SKM-1 treated with dmso at 0.1 percent for 144 hours (cell line): ENCODE data around the gene THRB.
A peak's percentile ranks its signal among the peaks of the same experiment; 100 is the strongest.
"Not testable (repeated sequence)": the region's sequence is repeated elsewhere in the genome, so short reads cannot be mapped to it uniquely, and the experiment has no call there.

Experiments used
- DNase-seq: peaks from one replicate; lab custom pipeline; 2025; ENCODE audit not compliant: unreplicated experiment; lab: John Stamatoyannopoulos, UW

The THRB gene

GRCh38 chr3:24120434-24120833 is 374.2 kb downstream of the THRB start:
- no peak for DNase-seq

DNA sequence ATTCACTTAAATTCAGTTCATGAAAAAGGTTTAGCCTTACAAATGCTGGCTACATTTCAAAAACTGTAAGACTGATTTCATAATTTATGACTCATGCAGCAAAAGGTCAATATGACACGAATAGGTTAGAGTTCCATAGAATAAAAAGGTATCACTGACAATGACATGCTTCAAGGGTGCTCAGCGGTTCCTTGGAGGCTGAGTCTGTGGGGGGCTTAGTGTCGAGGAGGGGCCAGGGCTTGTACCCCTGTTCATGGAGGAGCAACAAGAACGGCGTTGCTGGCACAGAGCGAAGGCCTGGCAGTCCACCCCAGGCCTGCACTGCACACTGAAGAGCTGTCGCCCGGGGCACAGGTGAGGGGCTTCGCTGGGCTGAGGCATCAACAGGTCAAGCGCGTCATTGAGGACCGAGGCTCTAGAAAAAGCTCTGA is 375.3 kb downstream of the THRB start:
- no peak for DNase-seq

GRCh38 chr3:24117508-24117907 is 377.1 kb downstream of the THRB start:
- DNase-seq: no peak

DNA sequence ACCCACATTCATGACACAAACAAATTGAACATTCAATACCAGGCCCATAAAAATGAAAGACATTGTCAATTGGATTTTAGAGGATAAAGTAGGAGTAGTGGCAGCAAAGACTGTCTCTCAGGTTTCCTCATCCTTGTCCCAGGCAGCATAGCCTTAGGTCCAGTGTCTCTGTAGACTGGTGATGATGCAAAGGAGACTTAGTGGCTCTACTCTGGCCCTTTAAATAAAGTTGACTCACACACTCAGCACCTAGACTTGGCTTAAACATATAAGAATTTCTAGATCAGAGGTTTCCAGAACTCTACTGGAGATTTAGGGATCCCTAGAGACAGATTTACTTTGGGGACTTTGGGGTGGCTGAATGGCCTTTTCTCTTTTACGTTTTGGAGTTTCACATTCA is 382.9 kb downstream of the THRB start:
- DNase-seq: no peak

- DNase-seq: no peak
Measured at GRCh38 chr3:24110051-24110450, 384.6 kb downstream of the THRB start.

DNA sequence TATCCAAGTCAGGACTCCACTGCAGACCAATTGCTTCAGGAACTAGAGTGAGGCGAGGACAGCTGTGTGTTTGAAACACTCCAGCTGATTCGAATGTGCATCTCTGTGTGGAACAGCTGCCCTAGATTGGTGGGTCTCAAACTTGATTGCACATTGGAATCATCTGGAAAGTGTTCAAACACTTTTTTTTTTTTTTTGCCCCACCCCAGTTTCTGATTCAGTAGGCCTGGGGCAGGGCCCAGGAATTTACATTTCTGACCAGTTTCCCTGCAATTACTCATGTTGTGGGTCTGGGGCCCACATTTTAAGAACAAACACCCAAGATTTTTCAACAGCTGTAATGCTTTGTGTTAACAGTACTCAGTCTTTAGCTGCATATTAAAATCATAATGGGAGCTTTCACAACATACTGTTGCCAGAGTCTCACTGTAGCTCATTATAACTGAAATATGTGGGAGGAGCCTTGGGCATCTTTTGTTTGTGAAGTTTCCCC is 392.9 kb downstream of the THRB start:
- DNase-seq: no peak

- DNase-seq: no peak
Measured at GRCh38 chr3:24100696-24101402, 393.8 kb downstream of the THRB start.

- no peak for DNase-seq
Measured at GRCh38 chr3:24096695-24097290, 397.9 kb downstream of the THRB start.

DNA sequence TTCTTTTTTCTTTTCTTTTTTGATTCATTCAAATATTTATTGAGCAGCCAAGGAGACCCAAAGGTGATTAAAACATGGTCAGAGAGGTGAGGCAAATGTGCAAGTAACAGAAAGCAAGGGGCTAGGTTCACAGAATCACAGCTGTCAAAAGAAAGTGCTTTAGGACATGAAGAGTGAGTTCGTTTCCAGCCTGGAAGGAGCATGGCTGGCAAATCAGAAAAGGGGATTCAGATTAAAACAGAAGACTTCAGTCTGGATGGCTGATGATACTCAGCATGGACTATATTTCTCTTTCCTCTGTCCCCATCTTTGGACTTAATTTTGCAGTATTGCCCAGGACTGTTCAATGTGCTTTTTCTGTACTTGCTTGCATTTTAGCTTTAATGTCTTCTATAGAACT is 398.4 kb downstream of the THRB start:
- DNase-seq: no peak

DNA sequence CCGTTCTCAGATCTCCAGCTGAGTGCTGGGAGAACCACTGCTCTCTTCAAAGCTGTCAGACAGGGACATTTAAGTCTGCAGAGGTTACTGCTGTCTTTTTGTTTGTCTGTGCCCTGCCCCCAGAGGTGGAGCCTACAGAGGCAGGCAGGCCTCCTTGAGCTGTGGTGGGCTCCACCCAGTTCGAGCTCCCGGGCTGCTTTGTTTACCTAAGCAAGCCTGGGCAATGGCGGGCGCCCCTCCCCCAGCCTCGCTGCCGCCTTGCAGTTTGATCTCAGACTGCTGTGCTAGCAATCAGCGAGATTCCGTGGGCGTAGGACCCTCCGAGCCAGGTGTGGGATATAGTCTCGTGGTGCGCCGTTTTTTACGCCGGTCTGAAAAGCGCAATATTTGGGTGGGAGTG is 399.8 kb downstream of the THRB start:
- not testable (repeated sequence) for DNase-seq

- peak; percentile 11 for DNase-seq
Measured at GRCh38 chr3:24088782-24089181, 405.9 kb downstream of the THRB start.

GRCh38 chr3:24087469-24087868 is 407.2 kb downstream of the THRB start:
- no peak for DNase-seq

DNA sequence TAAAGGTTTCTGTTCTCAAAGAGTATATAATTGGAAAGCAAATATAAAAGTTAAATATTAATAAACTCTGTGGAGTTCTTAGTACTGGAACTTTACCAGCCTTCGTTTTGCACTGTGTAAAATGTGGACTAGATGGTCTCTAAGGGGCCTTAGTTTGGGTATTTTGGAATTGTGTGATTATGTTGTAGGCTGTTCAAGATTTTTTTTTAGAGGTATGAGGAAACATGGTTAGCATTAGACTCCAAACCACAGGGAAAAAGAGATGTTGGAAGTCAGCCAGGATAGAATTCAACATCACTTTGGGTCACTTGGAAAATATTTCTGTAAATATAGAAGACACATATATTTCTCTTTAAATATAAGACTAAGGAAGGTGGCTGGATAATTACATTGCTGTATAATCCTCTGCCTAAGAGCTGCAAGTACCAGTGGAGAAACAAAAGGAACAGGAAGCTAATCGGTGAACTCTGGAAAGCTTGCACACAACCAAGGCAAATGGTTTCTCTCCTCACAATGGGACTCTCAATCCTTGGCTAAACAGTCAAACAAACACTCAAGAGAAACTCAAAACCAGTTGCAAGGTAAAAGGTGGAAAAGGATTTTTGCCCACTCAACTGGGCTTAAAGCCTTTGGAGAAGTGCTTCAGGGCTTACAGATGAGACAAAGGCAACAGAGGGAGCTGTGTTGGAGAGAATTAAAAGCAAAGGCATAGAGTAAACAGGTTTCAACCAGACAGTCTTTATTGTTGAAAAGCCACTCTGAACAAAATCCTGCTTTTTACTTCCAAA is 407.8 kb downstream of the THRB start:
- DNase-seq: no peak

DNA sequence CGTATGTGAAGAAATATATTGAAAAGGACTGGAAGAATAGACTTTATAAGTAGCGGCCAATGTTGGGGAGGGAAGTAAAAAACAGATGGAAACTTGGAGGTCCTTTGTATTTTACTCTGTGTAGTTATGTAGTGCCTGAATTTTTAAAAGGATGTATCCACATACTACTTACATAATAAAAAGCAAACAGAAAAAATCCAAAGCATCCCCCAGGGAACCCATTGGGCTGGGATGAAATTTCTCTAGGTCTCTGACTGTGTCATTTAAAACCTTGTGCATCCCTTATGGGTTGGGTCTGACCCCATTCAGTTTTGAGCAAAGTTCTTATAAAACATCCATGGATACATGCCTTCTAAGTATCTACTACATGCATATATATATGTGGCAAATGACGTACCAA is 408.4 kb downstream of the THRB start:
- no peak for DNase-seq

DNA sequence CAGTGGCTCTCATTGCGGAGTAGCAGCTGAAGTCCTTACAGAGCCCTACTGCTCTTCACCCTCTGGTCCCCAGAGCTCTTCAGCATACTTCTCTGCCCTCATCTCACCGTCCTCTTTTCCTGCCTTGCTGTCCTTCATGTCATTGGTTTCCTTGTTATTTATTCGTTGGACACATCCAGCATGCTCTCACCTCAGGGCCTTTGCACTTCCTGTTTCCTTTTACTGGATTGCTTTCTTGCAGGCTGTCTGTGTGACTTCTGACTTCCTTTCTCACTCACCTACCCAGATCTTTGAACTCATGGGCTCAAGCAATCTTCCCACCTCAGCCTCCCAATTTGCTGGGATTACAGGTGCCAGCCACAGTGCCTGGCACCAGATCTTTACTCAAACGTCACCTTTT is 422.5 kb downstream of the THRB start:
- no peak for DNase-seq

DNA sequence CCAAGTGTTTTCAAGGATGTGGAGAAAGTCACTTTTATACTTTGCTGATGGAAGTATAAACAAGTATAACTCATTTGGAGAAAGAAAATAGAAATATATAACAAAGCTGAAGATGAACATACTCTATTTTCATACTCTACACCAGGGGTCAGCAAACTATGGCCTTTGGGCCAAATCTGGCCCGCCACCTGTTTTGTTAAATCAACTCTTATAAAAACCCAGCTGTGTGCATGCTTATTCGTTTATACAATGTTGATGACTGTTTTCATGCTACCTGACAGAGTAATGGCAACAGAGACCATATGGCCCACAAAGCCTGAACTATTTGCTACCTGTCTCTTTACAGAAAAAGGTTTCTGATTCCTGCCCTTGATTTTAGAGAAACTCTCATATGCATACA is 425.6 kb downstream of the THRB start:
- DNase-seq: no peak

DNA sequence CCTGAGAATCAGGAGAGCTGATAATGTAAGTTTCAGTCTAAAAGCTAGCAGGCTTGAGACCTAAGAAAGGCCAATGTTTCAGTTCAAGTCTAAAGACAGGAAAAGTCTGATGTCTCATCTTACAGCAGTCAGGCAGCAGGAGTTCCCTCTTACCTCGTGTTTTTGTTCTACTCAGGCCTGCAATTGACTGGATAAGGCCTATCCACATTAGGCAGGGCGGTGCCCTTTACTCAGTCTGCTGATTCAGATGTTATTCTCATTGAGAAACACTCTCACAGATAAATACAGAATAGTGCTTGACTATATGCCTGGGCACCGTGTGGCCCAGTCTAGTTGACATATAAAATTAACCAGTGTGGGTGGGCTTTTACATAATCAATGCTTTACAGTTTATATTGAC is 427.2 kb downstream of the THRB start:
- no peak for DNase-seq
